GM18519 (cell line): ENCODE results near the gene C3orf20.
"Not testable (repeated sequence)": the region's sequence is repeated elsewhere in the genome, so short reads cannot be mapped to it uniquely, and the experiment has no call there.

Source experiments
- ATAC-seq: cut with Tn5 transposase; IDR thresholded peaks from one replicate; pipeline ENCODE4 v1.9.1; 2021; ENCODE audit warnings: mild to moderate bottlenecking, moderate library complexity; ENCODE audit not compliant: unreplicated experiment, low FRiP score

The C3orf20 gene

GRCh38 chr3:14808502-14809266, 133.7 kb downstream of the C3orf20 start:
- no peak for ATAC-seq

GRCh38 chr3:14809611-14810010, 134.7 kb downstream of the C3orf20 start:
- not testable (repeated sequence) for ATAC-seq

GRCh38 chr3:14810070-14810791, 135.3 kb downstream of the C3orf20 start:
- ATAC-seq, result no peak

GRCh38 chr3:14810801-14811661, 136.1 kb downstream of the C3orf20 start:
- ATAC-seq, result no peak

GRCh38 chr3:14811684-14812083, 136.7 kb downstream of the C3orf20 start:
- no peak for ATAC-seq

DNA sequence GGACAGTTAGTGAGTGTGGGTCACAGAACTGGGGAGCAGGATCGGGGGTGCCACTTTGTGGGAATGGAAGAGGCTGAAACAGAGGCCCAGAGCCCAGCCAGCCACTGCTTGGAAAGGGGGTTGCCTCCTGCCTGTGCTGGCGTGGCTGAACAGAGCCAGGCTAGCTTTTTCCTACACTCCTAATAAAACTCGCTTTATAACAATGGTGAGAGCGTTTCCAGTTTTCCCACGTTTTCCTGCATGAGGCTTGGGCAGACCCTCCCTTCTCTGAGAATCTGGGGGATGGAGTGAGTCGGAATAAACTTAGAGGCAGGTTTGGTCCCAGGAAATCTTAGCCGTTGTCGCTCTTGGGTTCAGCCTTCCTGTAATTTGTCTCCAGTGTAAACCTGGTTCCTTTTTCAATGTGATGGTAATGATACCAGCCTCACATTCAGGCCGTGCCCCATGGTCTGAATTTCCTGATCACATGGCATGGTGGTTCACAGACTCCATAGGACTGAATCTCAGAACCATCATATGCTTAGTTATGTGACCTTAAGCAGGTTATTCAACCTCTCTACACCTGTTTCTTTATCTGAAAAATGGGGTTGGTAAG, 137.4 kb downstream of the C3orf20 start:
- no peak for ATAC-seq

DNA sequence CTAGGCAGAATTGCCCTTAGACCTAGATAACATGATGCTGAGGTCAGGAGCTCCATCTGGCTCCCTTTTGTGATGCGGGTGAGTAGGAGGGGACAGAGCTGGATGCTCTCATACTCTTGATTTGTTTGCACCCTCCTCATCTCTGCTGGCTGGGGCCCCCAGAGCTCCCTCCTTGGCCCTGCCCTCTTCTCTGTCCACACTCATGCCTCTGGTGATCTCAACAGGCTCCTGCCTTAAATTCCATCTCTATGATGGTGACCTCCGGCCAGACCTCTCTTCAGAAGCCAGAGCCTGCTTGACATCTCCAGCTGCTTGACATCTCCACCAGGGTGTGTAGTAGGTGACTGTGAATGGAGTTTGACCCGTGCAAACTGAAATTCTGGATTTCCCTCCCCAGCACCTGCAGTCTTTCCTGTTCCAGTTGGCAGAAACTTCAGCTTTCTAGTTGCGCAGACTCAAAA, 139.5 kb downstream of the C3orf20 start:
- no peak for ATAC-seq

- no peak for ATAC-seq
Observed at GRCh38 chr3:14816359-14816758, 141.4 kb downstream of the C3orf20 start.

DNA sequence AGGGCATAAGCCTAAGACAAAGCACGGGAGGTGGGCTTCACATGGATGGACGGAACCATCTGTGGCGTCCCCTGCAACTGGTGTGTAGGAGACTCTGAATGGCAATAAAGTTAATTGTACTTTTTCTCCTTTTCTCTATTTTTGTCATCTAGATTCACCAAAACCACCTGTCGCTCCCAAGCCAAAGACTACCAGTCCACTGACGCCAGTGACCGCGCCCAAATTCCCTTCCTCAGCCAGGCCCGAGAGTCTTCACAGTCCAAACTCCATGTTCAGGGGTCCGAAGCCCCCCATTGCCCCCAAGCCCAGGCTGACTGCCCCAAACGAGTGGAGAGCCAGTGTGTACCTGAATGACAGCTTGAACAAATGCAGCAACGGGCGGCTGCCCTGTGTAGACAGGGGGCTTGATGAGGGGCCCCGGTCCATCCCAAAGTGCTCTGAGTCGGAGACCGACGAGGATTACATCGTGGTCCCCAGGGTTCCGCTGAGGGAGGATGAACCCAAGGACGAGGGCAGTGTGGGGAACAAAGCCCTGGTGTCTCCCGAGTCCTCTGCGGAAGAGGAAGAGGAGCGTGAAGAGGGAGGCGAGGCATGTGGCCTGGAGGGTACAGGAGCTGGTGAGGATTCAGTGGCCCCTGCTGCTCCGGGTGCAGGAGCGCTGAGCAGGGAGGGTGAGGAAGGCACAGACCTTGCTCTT, 144.0 kb downstream of the C3orf20 start, which contains the start of gene FGD5:
Gene FGD5, plus strand, starts transcription at position 159 of the 697 bp plus-strand sequence. Its CDS starts 110 bp downstream, at position 269.
- ATAC-seq, result no peak

DNA sequence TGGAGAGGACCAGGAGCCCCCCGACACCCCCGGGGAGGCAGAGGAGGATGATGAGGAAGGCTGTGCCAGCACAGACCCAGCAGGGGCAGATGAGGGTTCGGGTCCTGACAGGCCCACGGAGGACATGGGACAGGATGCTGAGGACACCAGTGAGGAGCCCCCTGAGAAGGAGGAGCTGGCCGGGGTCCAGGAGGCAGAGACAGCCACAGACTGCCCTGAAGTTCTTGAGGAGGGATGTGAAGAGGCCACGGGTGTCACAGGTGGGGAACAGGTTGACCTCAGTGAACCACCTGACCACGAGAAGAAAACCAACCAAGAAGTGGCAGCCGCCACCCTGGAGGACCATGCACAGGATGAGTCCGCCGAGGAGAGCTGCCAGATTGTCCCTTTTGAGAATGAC, 144.7 kb downstream of the C3orf20 start:
- no peak for ATAC-seq

DNA sequence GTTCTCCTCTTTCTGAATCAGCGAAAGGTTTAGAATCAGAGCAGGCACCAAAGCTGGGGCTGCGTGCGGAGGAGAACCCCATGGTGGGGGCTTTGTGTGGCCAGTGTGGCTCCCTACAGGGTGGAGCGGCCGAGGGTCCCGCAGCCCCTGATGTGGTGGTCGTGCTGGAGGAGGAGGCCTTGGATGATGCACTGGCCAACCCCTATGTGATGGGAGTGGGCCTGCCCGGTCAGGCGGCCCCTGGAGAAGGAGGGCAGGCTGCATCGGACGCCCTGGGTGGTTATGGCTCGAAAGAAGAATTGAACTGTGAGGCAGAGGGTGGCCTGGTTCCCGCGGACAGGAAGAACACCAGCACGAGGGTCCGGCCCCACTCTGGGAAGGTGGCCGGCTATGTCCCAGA, 145.2 kb downstream of the C3orf20 start:
- no peak for ATAC-seq

GRCh38 chr3:14821151-14821550, 146.2 kb downstream of the C3orf20 start:
- ATAC-seq, result no peak

DNA sequence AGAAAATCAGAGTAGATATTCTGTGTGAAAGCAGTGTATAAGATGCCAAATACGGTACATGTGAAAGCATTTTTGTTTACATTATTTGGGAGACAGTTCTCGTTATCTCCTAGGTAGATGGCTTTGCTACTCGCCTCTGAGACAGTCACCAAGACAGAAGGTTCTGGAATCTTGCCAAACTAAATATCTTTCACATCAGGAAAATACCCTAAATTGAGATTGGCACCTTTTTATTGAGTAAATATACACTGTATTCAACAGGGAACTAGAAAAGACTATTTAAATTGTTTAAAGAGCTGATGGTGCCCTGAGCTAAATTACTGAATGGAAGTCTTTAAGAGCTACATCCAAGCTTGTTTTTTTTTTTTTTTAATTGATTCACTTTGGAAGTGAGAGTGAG, 147.2 kb downstream of the C3orf20 start:
- no peak for ATAC-seq
